GM19468 (cell line): ENCODE results near the gene OR2T5.
"Not testable (repeated sequence)": the region's sequence is repeated elsewhere in the genome, so short reads cannot be mapped to it uniquely, and the experiment has no call there.

Source experiments
- ATAC-seq: cut with Tn5 transposase; IDR thresholded peaks from one replicate; pipeline ENCODE4 v1.9.1; 2021; ENCODE audit warnings: mild to moderate bottlenecking, moderate library complexity, moderate number of reproducible peaks; ENCODE audit not compliant: unreplicated experiment; ENCODE audit errors: extremely low read depth

Gene OR2T5

GRCh38 chr1:248488289-248488688, at the start of gene OR2T5:
Gene OR2T5 (plus strand): TSS chr1:248488589. CDS start chr1:248488589, 0 bp downstream.
- not testable (repeated sequence) for ATAC-seq

DNA sequence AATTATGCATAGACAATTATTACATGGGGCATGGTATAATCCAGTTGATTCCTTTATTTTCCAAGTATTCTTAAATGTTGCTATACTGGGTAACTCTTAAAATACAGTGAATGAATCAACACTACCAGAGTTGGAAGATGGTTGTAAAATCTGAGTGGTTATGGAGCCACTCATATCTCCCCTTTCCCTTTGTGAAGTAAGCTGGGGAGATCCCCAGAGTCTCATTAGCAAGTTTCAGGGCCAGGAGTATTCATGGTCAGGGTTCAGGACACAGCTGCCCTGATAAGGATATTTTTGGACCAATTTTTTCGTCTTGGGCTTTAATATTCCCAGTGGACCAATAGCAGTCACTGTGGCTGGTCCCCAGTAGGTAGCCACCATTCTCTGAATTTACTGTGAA, 49.7 kb upstream of the OR2T5 start:
- ATAC-seq, result not testable (repeated sequence)

DNA sequence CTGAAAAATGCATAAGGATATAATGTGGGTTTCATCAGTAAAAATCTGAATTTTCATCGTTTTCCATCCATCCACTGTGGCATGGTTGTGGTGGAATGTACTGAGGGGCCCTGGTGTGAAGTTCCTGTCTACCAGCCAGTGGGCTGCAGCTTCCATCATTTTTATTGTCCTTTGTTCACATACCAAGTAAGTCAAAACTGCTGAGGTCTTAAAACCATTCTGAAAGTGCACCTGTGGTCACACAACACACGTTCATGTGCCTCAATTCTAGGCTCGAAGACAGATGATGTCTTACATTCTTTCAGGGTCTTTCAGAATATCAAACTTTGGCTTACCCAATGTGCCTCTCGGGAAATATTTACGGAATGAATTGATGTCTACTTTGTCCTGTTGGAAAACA, 49.1 kb upstream of the OR2T5 start:
- not testable (repeated sequence) for ATAC-seq

DNA sequence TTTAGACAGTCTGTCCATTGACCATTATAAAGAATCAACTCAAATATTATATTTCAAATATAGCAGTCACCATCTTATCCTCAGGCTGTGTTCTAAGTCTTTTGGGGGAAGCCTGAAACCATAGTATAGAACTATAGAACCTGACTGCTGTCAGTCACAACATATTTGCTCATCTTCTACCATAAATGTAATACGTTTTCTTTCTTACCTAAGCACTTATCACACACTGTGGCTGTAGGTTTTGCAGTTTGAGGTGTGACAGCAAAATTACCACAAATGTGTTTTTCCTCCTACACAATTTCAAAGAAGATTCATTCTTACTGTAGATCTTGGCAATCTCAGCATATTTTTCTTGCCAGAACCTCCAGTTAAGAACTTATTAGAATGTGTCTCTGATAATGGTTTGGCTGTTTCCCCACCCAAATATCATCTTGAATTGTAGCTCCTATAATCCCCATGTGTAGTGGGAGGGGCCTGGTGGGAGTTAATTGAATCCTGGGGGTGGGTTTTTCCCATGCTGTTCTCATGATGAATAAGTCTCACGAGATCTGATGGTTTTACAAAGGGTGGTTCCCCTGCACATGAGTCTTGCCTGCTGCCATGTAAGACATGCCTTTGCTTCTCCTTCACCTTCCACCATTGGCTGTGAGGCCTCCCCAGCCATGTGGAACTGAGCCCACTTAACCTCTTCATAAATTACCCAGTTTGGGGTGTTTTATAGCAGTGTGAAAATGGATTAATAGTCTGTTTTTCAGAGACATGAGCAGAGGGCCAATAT, 45.7 kb upstream of the OR2T5 start:
- ATAC-seq, result not testable (repeated sequence)

- not testable (repeated sequence) for ATAC-seq
Observed at GRCh38 chr1:248444603-248445002, 43.8 kb upstream of the OR2T5 start.

DNA sequence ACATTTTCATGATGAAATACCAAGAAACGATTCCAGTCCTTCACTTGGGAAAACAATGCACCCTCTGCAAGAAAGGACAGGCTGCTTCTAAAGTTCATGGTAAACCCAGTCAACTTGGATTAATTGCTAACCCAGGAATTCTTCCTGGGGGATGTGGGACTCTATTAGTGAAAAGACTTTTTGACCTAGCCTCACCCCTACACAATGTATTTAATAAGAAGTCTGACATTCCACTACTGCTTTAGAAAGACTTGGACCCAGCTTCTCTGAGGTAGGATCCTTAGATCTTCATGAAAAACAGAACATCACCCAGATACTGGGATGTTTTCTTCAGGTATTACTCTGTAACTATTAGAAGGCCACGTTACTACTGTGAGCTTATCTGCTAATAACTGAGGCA, 43.0 kb upstream of the OR2T5 start, which contains the start of gene OR2T2:
Gene OR2T2, plus strand, starts transcription at position 239 of the 400 bp plus-strand sequence. CDS start 7,161 bp downstream, outside the sequence.
- not testable (repeated sequence) for ATAC-seq

DNA sequence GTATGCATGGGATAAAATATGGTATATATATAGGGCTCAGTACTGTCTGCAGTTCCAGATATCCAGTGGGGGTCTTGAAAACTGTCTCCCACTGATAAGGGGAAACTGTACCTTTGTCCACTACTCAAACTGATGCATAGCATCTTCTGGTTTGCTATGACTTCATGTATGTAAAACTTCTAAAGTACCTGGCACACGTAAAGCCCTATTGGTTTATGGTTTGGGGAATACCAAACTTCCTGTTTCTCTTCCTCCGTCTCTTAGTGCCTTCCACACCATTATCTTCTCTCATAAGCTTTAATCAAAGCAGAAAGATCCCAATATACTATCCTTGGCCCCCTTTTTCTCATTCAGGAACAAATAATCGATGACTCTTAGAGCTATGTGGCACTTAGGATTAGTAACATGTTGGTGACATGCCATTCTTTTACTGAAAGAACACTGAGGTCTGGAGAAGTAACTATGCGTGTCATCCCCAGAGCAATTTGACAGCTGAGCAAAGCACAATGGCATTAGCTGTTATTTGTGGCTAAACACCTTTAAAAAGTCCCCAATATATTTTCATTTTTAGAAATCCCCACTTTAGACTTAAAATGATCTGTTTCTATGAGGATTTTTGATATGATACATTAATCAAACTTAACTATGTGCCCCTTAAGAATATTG, 39.8 kb upstream of the OR2T5 start:
- peak; percentile 46 for ATAC-seq

DNA sequence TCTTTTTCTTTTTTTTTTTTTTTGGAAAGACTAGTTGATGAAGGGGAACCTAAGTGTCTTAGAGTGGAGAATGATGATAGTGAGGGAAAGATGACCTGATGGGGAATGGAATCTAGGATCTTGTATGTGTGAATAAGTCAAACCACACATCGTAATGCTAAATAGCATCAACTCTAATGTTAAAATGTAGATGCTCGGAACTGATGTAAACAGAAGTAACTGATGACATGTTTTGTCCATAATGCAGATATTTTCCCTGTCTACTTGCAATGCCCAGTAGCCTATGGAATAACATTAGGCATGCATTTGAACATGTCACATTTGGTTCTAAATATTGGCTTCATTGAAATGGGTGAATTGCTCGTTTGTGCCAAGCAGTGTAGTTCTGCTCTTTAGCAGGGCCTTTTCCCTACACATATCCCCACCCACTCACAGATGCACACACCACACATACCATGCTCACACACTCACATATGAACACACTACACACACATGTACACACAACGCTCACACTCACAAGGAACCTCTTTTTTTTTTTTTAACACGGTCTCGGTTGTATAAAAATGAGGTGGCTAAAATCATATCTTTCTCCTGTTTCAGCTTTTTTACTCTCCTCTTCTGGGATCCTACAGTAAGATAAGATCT, 38.4 kb upstream of the OR2T5 start:
- ATAC-seq, result not testable (repeated sequence)

DNA sequence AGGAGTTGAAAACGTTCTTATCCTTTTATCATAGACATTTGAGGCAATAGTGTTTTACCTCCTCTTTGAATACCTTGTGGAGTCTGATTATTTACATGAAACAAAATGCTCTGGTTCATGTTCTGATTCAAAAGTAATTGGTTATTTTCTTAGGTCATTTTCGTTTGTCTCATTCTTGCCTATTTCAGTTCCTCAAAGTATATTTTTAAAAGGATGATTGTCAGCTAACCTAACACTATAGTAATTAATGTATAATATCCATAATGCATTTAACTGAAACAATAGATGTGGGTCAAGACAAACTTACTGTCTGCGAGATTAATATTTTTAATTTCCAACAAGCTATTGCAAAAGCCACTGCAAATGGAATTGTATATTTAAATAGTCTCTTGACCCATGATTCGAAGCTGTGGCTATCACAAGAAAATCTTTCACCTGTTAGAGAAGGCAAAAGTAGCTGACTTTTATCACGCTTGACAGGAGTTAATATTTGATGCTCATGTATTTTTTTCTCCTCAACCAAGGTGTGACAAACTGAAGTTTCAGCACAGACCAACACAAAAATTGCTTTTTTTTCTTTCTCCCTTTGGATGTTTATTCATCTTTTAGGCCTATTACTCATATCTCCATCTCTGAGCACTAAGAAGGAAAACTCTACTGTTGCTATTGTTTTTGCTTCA, 37.8 kb upstream of the OR2T5 start:
- ATAC-seq, result peak; percentile 51

- ATAC-seq, result not testable (repeated sequence)
Observed at GRCh38 chr1:248453619-248454018, 34.8 kb upstream of the OR2T5 start.

DNA sequence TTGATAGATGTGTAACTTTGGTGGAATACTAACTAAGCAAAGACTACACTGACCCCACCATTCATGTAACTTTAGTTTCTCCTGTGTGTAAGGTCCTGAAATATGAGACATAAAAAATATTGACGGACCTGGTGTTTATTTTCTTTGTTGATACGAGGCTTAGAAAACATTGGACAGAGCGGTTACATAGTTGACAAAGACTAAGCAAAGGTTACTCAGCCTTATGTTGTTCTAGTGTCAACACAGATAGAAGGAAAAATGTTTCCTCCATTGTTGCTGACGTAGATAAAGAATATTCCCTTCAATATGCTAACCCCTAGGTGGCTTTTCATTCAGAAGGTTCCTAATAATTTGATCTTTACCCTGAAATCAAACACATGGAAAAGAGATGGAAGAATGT, 33.3 kb upstream of the OR2T5 start:
- ATAC-seq, result not testable (repeated sequence)

DNA sequence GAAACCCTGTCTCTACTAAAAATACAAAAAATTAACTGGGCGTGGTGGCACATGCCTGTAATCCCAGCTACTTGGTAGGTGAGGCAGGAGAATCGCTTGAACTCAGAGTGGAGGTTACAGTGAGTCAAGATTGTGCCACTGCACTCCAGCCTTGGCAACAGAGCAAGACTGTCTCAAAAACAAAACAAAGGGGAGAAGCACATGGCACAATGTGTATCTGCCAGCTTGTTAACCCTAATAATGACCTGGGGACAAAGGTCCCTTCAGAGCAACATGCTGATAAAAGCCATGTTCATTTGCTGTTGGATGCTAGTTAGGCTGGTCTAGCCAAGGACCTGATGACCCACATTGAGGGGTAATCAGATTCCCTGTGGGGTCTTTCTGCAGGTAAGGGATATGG, 31.8 kb upstream of the OR2T5 start:
- ATAC-seq, result not testable (repeated sequence)

GRCh38 chr1:248459117-248459516, 29.3 kb upstream of the OR2T5 start:
- ATAC-seq, result not testable (repeated sequence)

DNA sequence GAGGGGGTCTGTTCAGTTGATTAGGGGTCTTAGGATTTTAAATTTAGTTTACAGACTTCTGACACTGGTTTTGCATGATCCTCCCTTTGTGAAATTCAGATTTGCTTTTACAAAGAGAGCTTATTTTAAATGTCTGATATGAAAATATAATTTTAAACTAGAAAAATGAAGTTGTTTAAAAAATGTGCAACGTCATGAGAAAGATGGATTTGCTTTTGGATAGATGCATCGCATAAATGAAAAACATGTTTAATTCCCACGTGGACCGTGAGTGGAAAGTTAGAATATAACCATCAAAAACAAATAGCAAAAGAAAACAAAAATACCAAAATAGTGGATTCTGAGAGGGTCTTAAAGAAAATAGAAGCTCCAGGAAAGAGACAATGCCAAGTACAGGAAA, 17.2 kb upstream of the OR2T5 start:
- ATAC-seq, result no peak

DNA sequence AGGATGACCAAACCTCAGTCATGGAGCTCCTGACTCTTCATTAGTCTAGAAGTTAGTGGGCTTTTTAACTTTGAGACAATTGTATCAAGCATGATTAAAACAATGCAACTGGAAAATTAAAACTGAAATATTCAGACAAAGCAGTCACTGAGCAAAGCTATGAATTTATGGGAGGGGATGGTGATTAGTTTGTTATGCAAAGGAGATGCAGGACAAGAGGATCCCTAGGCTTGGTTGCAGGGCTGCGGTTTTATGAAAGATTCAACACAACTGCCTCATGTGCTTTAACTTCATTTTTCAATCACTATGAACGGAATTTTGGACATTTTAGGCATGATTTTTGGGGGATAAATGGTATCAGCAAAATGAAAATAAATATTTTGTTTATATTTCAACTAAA, 16.3 kb upstream of the OR2T5 start:
- not testable (repeated sequence) for ATAC-seq

- not testable (repeated sequence) for ATAC-seq
Observed at GRCh38 chr1:248473051-248473450, 15.3 kb upstream of the OR2T5 start, which contains the start of gene OR2T3. Gene OR2T3 (plus strand): TSS chr1:248473351. CDS start chr1:248473351, 0 bp downstream.

DNA sequence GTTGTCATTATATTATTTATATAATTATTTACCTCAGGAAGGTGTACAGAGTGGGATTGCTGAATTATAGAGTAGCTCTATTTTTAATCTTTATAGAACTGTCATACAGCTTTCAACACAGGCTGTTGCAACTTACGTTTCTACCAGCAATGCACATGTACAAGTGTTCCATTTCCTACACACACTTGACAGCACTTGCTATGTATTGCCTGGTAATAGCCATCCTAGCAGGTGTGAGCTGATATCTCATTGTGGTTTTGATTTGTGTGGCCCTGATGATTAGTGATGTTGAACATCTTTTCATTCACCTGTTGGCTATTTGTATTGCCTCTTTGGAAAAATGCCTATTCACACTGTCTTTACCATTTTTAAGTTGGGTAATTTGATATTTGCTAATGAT, 12.7 kb upstream of the OR2T5 start:
- peak; percentile 77 for ATAC-seq

DNA sequence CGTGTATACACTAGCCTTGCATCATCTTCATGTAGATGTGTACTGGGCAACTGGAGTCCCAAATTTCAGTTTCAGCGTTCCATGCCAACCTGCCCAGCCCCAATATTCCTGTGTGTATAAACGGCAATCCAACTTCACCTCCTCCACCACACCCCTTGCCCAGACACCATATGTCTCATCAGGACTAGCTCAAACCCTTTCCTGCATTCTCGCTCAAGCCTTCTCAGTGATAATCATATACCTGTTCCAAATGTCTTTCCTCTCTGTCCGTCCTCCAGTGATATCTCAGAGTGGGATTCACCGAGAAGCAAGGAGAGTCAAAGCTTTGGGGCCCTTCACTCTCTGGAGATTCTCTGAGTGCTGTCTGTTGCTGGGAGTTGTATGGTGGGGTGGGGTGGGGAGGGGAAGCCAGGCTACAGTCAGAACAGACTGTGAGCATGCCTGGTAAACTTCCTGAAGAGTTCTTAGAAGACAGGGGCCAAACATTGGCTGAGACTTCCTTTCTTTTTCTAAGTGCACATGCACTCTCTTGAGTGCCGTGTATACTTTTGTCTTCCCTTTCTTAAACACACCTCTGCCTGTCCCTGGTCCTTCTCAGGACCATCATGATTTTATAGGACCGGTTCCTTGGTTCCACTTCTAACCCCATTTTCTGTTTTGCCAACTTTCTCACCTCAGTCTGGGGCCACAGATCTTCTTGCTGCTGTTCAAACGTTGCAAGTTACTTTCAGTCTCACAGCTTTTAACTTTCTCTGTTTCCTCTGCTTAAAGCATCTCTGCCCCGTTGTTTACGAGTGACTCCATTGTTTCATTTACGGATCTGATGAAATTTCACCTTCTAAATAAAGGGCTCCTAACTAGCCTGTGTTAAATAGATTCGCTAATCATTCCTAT, 6.5 kb upstream of the OR2T5 start:
- ATAC-seq, result peak; percentile 43

- ATAC-seq, result not testable (repeated sequence)
Observed at GRCh38 chr1:248496661-248497060, 8.3 kb downstream of the OR2T5 start.
